ENCODE measurements around the gene ATF3.
A peak's percentile ranks its signal among the peaks of the same experiment; 100 is the strongest.

The ATF3 gene

DNA sequence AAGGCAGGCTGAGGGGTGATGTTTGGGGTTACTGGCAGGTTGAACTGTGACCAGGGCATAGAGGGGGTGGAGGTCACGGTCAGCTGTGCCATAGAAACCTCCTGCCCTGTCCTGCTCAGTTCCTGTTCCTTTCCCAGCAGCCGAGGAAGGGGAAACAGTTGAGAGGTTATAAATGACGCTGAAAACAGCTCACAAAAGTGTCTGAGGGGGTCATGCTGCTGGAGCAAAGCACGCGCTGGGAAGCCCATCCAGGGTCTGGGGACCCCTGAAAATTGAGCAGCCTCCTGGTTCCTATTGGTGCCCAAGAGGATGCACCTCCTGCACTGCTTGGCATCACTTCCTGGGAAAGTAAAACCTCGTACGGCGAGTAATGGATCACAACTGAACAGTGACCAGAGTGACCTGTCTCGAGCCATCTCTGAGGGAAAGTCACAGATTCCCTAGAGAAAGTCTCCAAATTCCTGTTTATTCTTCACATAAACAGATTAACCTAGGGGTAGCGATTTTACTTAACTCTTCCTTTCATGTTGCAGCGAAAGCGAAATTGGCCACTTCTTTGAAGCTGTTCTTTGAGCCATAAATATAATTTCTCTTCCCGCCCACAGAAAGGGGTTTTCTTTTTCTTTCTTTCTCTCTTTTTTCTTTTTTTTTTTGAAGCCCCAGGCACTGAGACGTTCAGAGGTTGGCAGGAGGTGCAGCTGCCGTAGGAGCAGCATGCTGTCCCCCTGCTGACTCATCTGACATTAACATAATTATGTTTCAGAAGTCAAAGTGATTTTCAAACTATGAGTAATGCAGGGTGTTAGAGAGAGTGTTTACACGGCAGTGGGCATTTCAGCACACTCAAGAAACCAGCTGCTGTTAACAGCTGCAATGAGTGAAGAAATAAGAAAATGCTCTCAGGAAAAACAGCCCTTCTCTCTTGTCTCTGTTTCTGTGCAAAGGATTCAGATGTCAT is 41.8 kb upstream of the ATF3 start (continued):
- TF ChIP-seq, protein P1, sequence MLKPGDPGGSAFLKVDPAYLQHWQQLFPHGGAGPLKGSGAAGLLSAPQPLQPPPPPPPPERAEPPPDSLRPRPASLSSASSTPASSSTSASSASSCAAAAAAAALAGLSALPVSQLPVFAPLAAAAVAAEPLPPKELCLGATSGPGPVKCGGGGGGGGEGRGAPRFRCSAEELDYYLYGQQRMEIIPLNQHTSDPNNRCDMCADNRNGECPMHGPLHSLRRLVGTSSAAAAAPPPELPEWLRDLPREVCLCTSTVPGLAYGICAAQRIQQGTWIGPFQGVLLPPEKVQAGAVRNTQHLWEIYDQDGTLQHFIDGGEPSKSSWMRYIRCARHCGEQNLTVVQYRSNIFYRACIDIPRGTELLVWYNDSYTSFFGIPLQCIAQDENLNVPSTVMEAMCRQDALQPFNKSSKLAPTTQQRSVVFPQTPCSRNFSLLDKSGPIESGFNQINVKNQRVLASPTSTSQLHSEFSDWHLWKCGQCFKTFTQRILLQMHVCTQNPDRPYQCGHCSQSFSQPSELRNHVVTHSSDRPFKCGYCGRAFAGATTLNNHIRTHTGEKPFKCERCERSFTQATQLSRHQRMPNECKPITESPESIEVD (tag by site-specific recombination; IDR thresholded peaks at IDR 0.05): peak; percentile 97
- peak; percentile 76 for TF ChIP-seq KLF8 (tag by site-specific recombination; IDR thresholded peaks at IDR 0.05)
- no peak for TF ChIP-seq KLF16 (tag by site-specific recombination; IDR thresholded peaks at IDR 0.05)
- peak; percentile 87 for TF ChIP-seq ZNF366 (tag by site-specific recombination; conservative IDR thresholded peaks at IDR 0.05)
- TF ChIP-seq, protein P2, sequence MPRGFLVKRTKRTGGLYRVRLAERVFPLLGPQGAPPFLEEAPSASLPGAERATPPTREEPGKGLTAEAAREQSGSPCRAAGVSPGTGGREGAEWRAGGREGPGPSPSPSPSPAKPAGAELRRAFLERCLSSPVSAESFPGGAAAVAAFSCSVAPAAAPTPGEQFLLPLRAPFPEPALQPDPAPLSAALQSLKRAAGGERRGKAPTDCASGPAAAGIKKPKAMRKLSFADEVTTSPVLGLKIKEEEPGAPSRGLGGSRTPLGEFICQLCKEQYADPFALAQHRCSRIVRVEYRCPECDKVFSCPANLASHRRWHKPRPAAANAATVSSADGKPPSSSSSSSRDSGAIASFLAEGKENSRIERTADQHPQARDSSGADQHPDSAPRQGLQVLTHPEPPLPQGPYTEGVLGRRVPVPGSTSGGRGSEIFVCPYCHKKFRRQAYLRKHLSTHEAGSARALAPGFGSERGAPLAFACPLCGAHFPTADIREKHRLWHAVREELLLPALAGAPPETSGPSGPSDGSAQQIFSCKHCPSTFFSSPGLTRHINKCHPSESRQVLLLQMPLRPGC (tag by site-specific recombination; IDR thresholded peaks at IDR 0.05): peak; percentile 99
- peak; percentile 87 for TF ChIP-seq ZNF2 (tag by site-specific recombination; IDR thresholded peaks at IDR 0.05)
- no peak for TF ChIP-seq ZNF626 (tag by site-specific recombination; IDR thresholded peaks at IDR 0.05)
- TF ChIP-seq, protein P3, sequence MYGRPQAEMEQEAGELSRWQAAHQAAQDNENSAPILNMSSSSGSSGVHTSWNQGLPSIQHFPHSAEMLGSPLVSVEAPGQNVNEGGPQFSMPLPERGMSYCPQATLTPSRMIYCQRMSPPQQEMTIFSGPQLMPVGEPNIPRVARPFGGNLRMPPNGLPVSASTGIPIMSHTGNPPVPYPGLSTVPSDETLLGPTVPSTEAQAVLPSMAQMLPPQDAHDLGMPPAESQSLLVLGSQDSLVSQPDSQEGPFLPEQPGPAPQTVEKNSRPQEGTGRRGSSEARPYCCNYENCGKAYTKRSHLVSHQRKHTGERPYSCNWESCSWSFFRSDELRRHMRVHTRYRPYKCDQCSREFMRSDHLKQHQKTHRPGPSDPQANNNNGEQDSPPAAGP (tag by site-specific recombination; IDR thresholded peaks at IDR 0.05): peak; percentile 58; the same call in 1 of the 2 replicates
- peak; percentile 94 for TF ChIP-seq SP7 (tag by site-specific recombination; IDR thresholded peaks at IDR 0.05)
- peak; percentile 92 for TF ChIP-seq ZNF629 (tag by site-specific recombination; IDR thresholded peaks at IDR 0.05)
- TF ChIP-seq ZNF23 (tag by site-specific recombination; IDR thresholded peaks at IDR 0.05; ENCODE audit: borderline replicate concordance): no peak
- no peak for TF ChIP-seq ZNF274 (IDR thresholded peaks at IDR 0.05; ENCODE audit: low read length)
- no peak for TF ChIP-seq ZNF274 (tag by site-specific recombination; IDR thresholded peaks at IDR 0.05; ENCODE audit: borderline replicate concordance)
- peak; percentile 99 for TF ChIP-seq PRDM1 (tag by site-specific recombination; IDR thresholded peaks at IDR 0.05)
- no peak for TF ChIP-seq ZNF223 (tag by site-specific recombination; IDR thresholded peaks at IDR 0.05)
- TF ChIP-seq FEZF1 (tag by site-specific recombination; IDR thresholded peaks at IDR 0.05): peak; percentile 69
- TF ChIP-seq, protein P4, sequence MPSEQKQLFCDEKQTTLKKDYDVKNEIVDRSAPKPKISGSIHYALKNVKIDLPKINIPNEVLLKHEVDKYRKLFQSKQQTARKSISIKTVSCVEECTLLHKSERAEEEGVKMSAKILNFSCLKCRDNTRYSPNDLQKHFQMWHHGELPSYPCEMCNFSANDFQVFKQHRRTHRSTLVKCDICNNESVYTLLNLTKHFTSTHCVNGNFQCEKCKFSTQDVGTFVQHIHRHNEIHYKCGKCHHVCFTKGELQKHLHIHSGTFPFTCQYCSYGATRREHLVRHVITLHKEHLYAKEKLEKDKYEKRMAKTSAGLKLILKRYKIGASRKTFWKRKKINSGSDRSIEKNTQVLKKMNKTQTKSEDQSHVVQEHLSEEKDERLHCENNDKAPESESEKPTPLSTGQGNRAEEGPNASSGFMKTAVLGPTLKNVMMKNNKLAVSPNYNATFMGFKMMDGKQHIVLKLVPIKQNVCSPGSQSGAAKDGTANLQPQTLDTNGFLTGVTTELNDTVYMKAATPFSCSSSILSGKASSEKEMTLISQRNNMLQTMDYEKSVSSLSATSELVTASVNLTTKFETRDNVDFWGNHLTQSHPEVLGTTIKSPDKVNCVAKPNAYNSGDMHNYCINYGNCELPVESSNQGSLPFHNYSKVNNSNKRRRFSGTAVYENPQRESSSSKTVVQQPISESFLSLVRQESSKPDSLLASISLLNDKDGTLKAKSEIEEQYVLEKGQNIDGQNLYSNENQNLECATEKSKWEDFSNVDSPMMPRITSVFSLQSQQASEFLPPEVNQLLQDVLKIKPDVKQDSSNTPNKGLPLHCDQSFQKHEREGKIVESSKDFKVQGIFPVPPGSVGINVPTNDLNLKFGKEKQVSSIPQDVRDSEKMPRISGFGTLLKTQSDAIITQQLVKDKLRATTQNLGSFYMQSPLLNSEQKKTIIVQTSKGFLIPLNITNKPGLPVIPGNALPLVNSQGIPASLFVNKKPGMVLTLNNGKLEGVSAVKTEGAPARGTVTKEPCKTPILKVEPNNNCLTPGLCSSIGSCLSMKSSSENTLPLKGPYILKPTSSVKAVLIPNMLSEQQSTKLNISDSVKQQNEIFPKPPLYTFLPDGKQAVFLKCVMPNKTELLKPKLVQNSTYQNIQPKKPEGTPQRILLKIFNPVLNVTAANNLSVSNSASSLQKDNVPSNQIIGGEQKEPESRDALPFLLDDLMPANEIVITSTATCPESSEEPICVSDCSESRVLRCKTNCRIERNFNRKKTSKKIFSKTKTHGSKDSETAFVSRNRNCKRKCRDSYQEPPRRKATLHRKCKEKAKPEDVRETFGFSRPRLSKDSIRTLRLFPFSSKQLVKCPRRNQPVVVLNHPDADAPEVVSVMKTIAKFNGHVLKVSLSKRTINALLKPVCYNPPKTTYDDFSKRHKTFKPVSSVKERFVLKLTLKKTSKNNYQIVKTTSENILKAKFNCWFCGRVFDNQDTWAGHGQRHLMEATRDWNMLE (tag by site-specific recombination; conservative IDR thresholded peaks at IDR 0.05; ENCODE audit: low read depth): peak; percentile 41; the same call in 1 of the 2 replicates
- TF ChIP-seq ZNF391 (tag by site-specific recombination; IDR thresholded peaks at IDR 0.05; ENCODE audit: borderline replicate concordance, low read depth): peak; percentile 45; the same call in 1 of the 2 replicates
- no peak for TF ChIP-seq ZBTB1 (tag by site-specific recombination; IDR thresholded peaks at IDR 0.05)
- TF ChIP-seq, protein P5, sequence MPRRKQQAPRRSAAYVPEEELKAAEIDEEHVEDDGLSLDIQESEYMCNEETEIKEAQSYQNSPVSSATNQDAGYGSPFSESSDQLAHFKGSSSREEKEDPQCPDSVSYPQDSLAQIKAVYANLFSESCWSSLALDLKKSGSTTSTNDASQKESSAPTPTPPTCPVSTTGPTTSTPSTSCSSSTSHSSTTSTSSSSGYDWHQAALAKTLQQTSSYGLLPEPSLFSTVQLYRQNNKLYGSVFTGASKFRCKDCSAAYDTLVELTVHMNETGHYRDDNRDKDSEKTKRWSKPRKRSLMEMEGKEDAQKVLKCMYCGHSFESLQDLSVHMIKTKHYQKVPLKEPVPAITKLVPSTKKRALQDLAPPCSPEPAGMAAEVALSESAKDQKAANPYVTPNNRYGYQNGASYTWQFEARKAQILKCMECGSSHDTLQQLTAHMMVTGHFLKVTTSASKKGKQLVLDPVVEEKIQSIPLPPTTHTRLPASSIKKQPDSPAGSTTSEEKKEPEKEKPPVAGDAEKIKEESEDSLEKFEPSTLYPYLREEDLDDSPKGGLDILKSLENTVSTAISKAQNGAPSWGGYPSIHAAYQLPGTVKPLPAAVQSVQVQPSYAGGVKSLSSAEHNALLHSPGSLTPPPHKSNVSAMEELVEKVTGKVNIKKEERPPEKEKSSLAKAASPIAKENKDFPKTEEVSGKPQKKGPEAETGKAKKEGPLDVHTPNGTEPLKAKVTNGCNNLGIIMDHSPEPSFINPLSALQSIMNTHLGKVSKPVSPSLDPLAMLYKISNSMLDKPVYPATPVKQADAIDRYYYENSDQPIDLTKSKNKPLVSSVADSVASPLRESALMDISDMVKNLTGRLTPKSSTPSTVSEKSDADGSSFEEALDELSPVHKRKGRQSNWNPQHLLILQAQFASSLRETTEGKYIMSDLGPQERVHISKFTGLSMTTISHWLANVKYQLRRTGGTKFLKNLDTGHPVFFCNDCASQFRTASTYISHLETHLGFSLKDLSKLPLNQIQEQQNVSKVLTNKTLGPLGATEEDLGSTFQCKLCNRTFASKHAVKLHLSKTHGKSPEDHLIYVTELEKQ (tag by site-specific recombination; IDR thresholded peaks at IDR 0.05; ENCODE audit: borderline replicate concordance): peak; percentile 86
- TF ChIP-seq ZBTB17 (tag by site-specific recombination; IDR thresholded peaks at IDR 0.05): peak; percentile 86
- TF ChIP-seq GLIS1 (tag by site-specific recombination; IDR thresholded peaks at IDR 0.05): peak; percentile 26; the same call in 1 of the 2 replicates
- peak; percentile 99 for TF ChIP-seq OSR2 (tag by site-specific recombination; IDR thresholded peaks at IDR 0.05)
- TF ChIP-seq GFI1B (tag by site-specific recombination; IDR thresholded peaks at IDR 0.05): no peak; the same call in 1 of the 2 replicates
- TF ChIP-seq ZFP37 (tag by site-specific recombination; IDR thresholded peaks at IDR 0.05): no peak; the same call in 1 of the 2 replicates

Measured in HEK293 (cell line).